Activated T-cell treated with anti-CD3 and anti-CD28 coated beads, Interleukin-2, amount 50 U/mL, for 72 hours (primary cell): Measurements from ENCODE around the gene AHCYL1. TPM values are rescaled to one million over a fixed set of nuclear protein-coding genes. Genes with fewer than 3 reads are reported as not detected.

Experiments
- ATAC-seq, 2 donors: fragments of 150-1000 bp; cut with Tn5 transposase; replicated peaks in 1 of 2; 2 replicates each; pipeline ENCODE4 v1.10.0; 2021; ENCODE audit warnings: moderate library complexity in 2 of 2, mild to moderate bottlenecking in 1 of 2
- DNase-seq, 2 donors: peaks; one replicate each; pipeline ENCODE4 v3.0.0; 2021 to 2022; ENCODE audit warnings: mixed read lengths in 1 of 2
- H3K27ac Mint-ChIP-seq: one replicate; pipeline ENCODE4 v1.8.0; 2022; ENCODE audit warnings: mild to moderate bottlenecking, moderate library complexity, mixed read lengths
- H3K27me3 Mint-ChIP-seq: one replicate; pipeline ENCODE4 v1.8.0; 2022; ENCODE audit warnings: low read depth, mixed read lengths
- H3K36me3 Mint-ChIP-seq, 2 donors: one replicate each; pipeline ENCODE4 v1.8.0; 2022; ENCODE audit warnings: mixed read lengths in 2 of 2, mild to moderate bottlenecking in 1 of 2; ENCODE audit not compliant: insufficient read depth in 2 of 2
- H3K4me1 Mint-ChIP-seq: one replicate; pipeline ENCODE4 v1.8.0; 2022; ENCODE audit warnings: low read depth, mixed read lengths
- H3K4me3 Mint-ChIP-seq, 2 donors: one replicate each; pipeline ENCODE4 v1.8.0; 2022; ENCODE audit warnings: mild to moderate bottlenecking in 2 of 2, mixed read lengths in 2 of 2, moderate library complexity in 2 of 2
- H3K9me3 Mint-ChIP-seq, 2 donors: one replicate each; pipeline ENCODE4 v1.8.0; 2022; ENCODE audit warnings: mixed read lengths in 2 of 2
- total RNA-seq, 2 donors: library from RNA; stranded (reverse); gene quantifications; one replicate each; pipeline ENCODE4 v1.2.3, GENCODE V29; 2022

The AHCYL1 gene
- total RNA-seq, 2 donors from 2014 or later = 87.0 to 101 TPM

DNA sequence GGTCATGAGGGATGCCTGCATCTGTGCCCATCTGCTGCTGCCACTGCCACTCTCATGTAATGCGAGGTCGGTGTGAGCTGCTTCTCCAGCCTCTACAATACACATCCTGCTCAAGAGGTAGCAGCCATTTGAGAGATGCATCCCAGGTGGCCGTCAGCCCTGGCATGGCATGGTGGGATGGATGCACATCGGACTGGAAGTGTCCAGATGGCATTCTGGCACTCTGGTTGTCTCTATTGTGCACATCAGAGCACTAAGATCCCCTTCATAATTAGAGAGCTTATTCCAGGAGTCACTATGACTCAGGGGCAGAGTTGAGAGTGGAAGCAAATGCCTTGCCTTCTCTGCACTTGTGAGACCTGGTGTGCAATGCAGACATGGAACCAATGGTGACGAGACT, 53.7 kb downstream of the AHCYL1 start:
- no peak for DNase-seq
- ATAC-seq = no peak
- peaks cover 6 to 20% of the 10 kb centered on the region in 2 donors for H3K36me3 Mint-ChIP-seq
- H3K9me3 Mint-ChIP-seq = no peaks in the 10 kb centered on the region
- H3K27me3 Mint-ChIP-seq = no peaks in the 10 kb centered on the region
- no peak overlapping the region for H3K4me3 Mint-ChIP-seq
- H3K4me1 Mint-ChIP-seq = peaks cover 36% of the 10 kb centered on the region
- H3K27ac Mint-ChIP-seq = no peak overlapping the region

DNA sequence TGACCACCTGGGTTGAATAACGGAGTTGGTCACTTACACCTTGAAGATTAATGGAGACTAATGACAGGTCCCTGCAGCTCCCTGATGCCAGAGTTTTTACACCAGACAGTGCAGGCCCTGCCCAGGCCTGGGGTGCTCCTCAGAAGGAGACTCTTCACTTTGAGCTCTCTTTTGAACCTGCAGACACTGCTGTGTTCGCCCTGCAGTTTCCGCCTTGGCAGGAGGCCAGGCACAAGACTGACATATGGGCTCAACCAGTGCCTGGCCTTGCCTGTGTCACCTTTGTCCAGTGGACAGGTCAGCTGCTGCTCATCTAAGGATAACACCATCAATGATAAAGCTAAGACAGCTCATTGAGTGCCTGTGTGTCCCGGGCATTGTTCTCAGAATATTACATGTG, 55.1 kb downstream of the AHCYL1 start:
- Mint-ChIP-seq H3K27ac (no peak overlapping the region), H3K4me1 (peaks cover 26% of the 10 kb centered on the region), H3K36me3 (peaks cover 6 to 19% of the 10 kb centered on the region in 2 donors), H3K27me3 (no peaks in the 10 kb centered on the region), H3K9me3 (no peaks in the 10 kb centered on the region), H3K4me3 (no peak overlapping the region)
- DNase-seq (no peak), ATAC-seq (no peak)

DNA sequence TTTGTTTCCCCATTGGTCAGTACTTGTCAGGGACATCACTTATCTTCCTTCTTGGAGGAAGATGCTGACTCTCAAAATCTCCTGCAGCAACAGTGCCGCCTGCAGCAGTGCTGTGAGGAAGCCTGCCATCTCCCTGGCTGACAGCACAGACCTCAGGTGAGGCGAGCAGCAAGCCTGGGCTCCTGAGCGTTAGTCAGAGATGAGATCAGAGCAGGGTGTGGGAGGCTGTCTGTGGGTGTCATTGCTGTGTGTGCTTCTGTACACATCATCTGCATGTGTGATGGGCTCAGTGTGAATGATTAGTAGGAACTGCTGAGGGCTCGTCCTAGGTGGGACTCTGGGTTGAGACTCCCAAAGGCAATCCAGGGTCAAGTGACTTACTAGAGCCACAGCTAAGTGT, 56.0 kb downstream of the AHCYL1 start:
- ATAC-seq (peak; percentile 86 to 94), DNase-seq (peak; percentile 34 to 42)
- Mint-ChIP-seq H3K9me3 (no peaks in the 10 kb centered on the region), H3K4me1 (peaks cover 22% of the 10 kb centered on the region), H3K27me3 (no peaks in the 10 kb centered on the region), H3K27ac (no peak overlapping the region), H3K4me3 (no peak overlapping the region), H3K36me3 (peaks cover 7 to 21% of the 10 kb centered on the region in 2 donors)

DNA sequence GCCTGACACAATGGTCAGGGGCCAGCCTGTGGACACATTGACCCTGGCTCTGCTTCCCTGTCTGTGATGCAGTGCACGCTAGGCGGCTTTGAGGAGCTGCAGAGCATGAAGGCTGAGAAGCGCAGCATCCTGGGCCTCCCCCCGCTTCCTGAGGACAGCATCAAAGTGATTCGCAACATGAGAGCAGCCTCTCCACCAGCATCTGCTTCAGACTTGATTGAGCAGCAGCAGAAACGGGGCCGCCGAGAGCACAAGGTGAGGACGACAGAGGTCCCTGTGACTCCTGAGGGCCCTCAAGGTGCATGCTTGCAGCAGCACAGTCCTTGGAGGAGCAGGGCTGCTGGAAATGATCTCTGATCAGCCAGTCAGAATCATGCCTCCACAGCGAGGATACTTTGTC, 58.5 kb downstream of the AHCYL1 start:
- Mint-ChIP-seq H3K9me3 (no peaks in the 10 kb centered on the region), H3K27ac (no peak overlapping the region), H3K4me3 (no peak overlapping the region), H3K27me3 (no peaks in the 10 kb centered on the region), H3K36me3 (peaks cover 7 to 26% of the 10 kb centered on the region in 2 donors), H3K4me1 (peaks cover 12% of the 10 kb centered on the region)
- DNase-seq (no peak), ATAC-seq (no peak)

DNA sequence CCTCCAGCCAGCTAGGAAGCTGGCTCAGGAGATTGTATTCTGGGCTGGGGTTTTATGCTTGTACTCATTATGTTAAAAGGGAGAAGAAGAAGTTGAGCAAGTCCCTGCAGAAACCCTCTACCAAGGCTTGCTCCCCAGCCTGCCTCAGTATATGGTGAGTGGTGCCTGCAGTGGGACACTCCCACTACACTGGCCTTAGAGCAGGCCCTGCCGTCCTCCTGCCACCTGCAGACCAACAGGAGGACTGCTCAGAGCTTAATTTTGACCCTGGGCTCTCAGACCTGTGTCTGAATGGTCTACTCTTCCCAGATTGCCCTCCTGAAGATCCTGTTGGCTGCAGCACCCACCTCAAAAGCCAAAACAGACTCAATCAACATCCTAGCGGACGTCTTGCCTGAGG, 62.9 kb downstream of the AHCYL1 start:
- Mint-ChIP-seq H3K4me3 (no peak overlapping the region), H3K36me3 (peaks cover 12 to 23% of the 10 kb centered on the region in 2 donors), H3K4me1 (no peaks in the 10 kb centered on the region), H3K27ac (no peak overlapping the region), H3K27me3 (no peaks in the 10 kb centered on the region), H3K9me3 (no peaks in the 10 kb centered on the region)
- ATAC-seq (no peak), DNase-seq (no peak)

DNA sequence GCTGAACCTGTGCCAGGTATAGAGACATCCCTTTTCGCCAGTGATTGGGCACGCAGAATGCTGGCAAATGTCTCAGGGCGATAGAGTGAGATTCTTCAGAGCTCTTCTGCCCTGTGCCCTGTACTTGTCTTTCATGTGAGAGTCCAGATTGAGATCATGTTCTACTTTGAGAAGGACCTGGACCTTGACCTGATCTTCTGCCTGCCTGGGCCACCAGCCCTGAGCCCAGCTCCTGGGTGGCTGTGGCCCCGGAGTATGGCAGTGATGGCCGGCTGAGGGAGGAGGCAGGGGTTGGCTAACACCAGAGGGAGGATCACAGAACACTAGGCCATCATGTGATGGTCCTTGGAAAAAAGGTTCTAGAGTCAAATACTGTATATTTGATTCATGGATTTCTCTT, 63.7 kb downstream of the AHCYL1 start:
- DNase-seq = no peak
- Mint-ChIP-seq H3K4me3 (no peak overlapping the region), H3K27ac (no peak overlapping the region), H3K4me1 (no peaks in the 10 kb centered on the region), H3K27me3 (no peaks in the 10 kb centered on the region), H3K9me3 (no peaks in the 10 kb centered on the region), H3K36me3 (peaks cover 11 to 24% of the 10 kb centered on the region in 2 donors)
- ATAC-seq = no peak

DNA sequence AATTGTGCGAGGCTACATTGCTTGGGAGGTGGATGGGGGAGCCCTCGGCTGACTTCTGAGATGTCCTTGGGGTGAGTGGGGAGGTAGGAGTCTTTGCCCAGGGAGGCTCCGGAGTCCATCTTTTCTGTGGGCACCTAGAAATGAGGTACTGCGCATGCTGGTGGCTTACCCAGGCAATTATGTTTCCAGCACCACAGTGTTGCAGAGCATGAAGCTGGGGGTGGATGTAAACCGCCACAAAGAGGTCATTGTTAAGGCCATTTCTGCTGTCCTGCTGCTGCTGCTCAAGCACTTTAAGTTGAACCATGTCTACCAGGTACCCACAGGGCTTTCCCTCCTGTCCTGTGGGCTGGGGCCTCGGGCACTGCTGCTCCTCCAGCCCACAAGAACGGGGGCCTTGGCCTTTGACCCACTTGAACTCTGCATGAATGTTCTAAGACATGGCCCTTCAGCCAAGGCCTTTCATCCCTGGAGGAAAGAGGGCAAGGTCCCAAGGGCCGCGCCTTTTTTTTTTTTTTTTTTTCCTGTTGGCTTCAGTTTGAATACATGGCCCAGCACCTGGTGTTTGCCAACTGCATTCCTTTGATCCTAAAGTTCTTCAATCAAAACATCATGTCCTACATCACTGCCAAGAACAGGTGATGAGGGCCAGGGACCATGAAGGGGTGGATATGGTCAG, 64.5 kb downstream of the AHCYL1 start:
- H3K9me3 Mint-ChIP-seq = no peaks in the 10 kb centered on the region
- no peak for DNase-seq
- H3K4me3 Mint-ChIP-seq = no peak overlapping the region
- H3K4me1 Mint-ChIP-seq = peaks cover 5% of the 10 kb centered on the region
- no peaks in the 10 kb centered on the region for H3K27me3 Mint-ChIP-seq
- no peak overlapping the region for H3K27ac Mint-ChIP-seq
- peaks cover 8 to 27% of the 10 kb centered on the region in 2 donors for H3K36me3 Mint-ChIP-seq
- ATAC-seq = no peak

DNA sequence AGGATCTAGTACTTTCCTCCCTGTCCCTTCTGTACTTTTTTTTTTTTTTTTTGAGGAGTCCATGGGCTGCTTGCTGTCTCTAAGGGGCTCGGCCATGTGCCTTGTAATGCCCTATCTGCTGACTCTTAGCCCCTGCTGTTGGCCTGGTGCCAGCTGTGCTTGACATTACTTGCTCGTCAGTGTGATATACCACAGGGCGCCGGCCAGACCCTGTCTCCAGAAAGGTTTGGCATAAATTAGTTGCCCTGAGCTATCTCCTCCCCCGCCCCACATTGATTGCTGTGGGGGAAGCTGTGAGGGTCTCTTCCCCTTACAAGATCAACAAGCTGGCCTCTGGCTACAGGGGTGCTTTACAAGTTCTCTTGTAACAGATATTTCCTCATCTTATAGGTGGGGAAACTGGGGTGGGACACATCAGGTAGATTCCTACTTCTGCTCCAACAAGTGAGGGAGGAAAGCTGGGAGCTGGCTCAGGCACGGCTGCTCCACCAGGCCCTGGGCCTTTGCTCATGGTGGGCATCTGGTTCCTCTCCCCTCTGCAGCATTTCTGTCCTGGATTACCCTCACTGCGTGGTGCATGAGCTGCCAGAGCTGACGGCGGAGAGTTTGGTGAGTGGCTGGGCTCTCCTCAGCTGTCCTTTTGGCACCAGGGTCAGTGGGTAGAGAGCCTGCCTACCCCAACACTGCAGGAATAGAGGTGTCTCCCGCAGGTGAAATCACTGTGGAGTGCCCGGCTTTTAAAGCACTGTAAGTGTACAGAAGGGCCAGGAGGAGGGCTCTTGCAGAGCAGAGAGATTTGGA, 65.4 kb downstream of the AHCYL1 start:
- H3K27me3 Mint-ChIP-seq = no peaks in the 10 kb centered on the region
- H3K4me1 Mint-ChIP-seq = peaks cover 5% of the 10 kb centered on the region
- no peaks in the 10 kb centered on the region for H3K9me3 Mint-ChIP-seq
- no peak for DNase-seq
- no peak overlapping the region for H3K4me3 Mint-ChIP-seq
- peaks cover 8 to 27% of the 10 kb centered on the region in 2 donors for H3K36me3 Mint-ChIP-seq
- H3K27ac Mint-ChIP-seq = no peak overlapping the region
- no peak for ATAC-seq

DNA sequence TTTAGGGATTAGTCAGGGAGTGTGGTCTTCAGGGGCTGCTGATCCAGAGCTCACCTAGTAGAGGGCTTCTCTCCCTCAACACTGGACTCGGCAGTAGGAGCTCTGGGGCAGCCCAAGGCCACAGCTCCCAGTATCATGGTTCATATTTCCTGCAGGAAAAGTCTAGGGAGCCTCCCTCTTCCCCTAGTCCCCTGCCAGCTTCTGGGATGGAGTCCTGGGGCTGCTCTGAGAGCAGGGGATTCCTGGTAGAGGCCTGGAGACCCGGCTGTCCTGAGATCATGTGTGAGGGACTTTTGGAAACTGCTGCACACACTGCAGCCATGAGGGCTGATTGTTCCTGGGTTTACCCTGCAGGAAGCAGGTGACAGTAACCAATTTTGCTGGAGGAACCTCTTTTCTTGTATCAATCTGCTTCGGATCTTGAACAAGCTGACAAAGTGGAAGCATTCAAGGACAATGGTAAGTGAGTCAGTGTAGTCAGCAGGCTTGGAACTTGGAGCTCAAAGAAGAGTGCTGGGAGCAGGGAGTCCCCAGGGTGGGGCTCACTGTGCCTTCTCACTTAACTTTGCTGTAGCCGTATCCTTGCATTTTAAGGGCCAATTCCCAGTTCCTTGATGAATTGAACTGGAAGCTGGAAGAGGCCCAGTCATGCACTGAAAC, 66.2 kb downstream of the AHCYL1 start:
- H3K4me1 Mint-ChIP-seq = peaks cover 5% of the 10 kb centered on the region
- DNase-seq (no peak), ATAC-seq (peak in 1 of 2 donors; percentile 20)
- H3K27ac Mint-ChIP-seq = no peak overlapping the region
- H3K36me3 Mint-ChIP-seq = peaks cover 5 to 25% of the 10 kb centered on the region in 2 donors
- H3K27me3 Mint-ChIP-seq = no peaks in the 10 kb centered on the region
- H3K9me3 Mint-ChIP-seq = no peaks in the 10 kb centered on the region
- H3K4me3 Mint-ChIP-seq = no peak overlapping the region

DNA sequence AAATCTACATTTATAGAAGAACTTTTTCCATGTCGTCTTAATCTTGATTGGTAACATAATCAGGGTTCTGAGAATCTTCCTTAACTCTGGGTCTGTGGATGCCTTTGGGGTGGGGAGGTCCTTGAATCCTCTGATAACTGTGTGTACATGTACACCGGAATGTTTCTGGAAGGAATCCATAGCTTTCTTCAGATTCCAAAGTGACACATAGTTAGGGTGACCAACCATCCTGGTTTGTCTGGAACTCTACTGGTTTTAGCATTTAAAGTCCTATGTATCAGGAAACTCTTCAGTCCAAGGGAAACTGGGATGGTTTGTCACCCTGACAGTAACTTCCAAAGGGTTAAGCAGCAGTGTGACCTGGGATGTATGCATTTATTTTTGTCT, 66.7 kb downstream of the AHCYL1 start:
- Mint-ChIP-seq H3K27me3 (no peaks in the 10 kb centered on the region), H3K9me3 (no peaks in the 10 kb centered on the region), H3K36me3 (peaks cover 5 to 25% of the 10 kb centered on the region in 2 donors), H3K27ac (no peak overlapping the region), H3K4me3 (no peak overlapping the region), H3K4me1 (peaks cover 5% of the 10 kb centered on the region)
- ATAC-seq (no peak), DNase-seq (no peak)

DNA sequence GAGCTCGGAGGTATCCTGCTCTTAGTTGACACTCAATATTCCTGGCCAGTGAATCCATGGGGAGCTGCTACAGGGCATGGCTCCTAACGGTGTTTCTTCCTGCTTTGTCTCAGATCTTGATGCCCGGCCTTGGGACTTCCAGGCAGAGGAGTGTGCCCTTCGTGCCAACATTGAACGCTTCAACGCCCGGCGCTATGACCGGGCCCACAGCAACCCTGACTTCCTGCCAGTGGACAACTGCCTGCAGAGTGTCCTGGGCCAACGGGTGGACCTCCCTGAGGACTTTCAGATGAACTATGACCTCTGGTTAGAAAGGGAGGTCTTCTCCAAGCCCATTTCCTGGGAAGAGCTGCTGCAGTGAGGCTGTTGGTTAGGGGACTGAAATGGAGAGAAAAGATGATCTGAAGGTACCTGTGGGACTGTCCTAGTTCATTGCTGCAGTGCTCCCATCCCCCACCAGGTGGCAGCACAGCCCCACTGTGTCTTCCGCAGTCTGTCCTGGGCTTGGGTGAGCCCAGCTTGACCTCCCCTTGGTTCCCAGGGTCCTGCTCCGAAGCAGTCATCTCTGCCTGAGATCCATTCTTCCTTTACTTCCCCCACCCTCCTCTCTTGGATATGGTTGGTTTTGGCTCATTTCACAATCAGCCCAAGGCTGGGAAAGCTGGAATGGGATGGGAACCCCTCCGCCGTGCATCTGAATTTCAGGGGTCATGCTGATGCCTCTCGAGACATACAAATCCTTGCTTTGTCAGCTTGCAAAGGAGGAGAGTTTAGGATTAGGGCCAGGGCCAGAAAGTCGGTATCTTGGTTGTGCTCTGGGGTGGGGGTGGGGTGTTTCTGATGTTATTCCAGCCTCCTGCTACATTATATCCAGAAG, 69.2 kb downstream of the AHCYL1 start:
- Mint-ChIP-seq H3K4me1 (peaks cover 5% of the 10 kb centered on the region), H3K36me3 (peaks cover 4 to 22% of the 10 kb centered on the region in 2 donors), H3K9me3 (no peaks in the 10 kb centered on the region), H3K27ac (peak overlapping the region; percentile 49), H3K27me3 (no peaks in the 10 kb centered on the region), H3K4me3 (no peak overlapping the region)
- DNase-seq = peak; percentile 70 to 81
- ATAC-seq = peak; percentile 70 to 77

DNA sequence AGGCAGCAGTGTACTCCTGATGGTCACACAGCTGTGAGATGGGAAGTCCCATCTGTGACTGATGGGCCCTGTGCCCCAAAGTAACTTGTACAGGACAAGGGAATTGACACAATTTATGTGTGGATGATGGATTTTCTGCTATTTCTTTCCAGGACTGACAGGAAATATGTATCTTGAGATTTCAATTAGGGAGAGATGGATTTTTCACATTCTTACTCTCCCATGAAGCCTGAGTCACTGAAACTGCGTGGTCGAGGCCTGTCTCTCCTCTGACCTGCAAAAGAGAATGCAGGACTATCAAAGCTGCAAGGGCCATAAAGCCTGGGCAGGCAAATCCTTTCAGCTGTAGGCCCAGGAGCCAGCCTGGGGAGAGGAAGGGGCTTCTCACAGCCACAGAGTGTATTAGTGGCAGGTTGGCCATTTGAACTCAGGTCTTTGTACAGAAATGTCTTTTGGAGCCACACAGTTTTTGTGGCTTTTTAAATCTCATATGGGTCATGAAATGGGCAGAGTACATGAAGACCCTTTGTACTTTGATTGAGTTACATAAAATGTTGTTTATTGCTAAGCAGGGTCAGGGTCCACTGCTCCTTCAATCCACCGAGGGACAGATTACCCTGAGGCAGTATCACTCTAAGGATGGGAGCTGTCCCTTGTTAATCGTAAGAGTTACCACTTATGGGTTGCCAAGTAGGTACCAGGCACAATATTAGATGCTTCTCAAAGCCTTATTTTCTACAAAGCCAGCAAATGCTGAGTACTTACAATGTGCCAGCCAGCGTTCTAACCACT, 71.1 kb downstream of the AHCYL1 start:
- Mint-ChIP-seq H3K36me3 (peaks cover 4 to 22% of the 10 kb centered on the region in 2 donors), H3K4me1 (peaks cover 5% of the 10 kb centered on the region), H3K27me3 (no peaks in the 10 kb centered on the region), H3K4me3 (no peak overlapping the region), H3K9me3 (no peaks in the 10 kb centered on the region), H3K27ac (no peak overlapping the region)
- DNase-seq (no peak), ATAC-seq (no peak)
